ENCODE measurements around the gene KIAA0825. TPM values are rescaled to one million over a fixed set of nuclear protein-coding genes. Genes with fewer than 3 reads are reported as not detected.

Gene KIAA0825
- polyA plus RNA-seq (5.1 and 5.3 TPM in 2 replicates), polyA minus RNA-seq (24.6 and 25.5 TPM in 2 replicates)

- Histone ChIP-seq H3K9me3 (ENCODE audit: low read length) (no peaks in the 10 kb centered on the region), H3K27me3 (ENCODE audit: insufficient read depth, low read depth, low read length) (no peaks in the 10 kb centered on the region), H3K27ac (ENCODE audit: low read length) (peak within 1 kb of the TSS; percentile 63), H4K20me1 (ENCODE audit: insufficient read depth) (no peaks in the 10 kb centered on the region), H3K79me2 (replicated peaks; ENCODE audit: insufficient read depth, low read length) (peaks cover 41% of the 10 kb centered on the region), H3K36me3 (ENCODE audit: insufficient read depth, low read length) (no peaks in the 10 kb centered on the region), H3F3A (ENCODE audit: insufficient read depth, low read length, poor library complexity, severe bottlenecking) (no peaks in the 10 kb centered on the region), H3K4me3 (ENCODE audit: low read length) (peak within 1 kb of the TSS; percentile 87), H2AFZ (ENCODE audit: low read depth, low read length) (peak within 1 kb of the TSS; percentile 81), H3K4me2 (ENCODE audit: low read length) (peak within 1 kb of the TSS; percentile 96), H3K9ac (ENCODE audit: low read length) (peak within 1 kb of the TSS; percentile 67), H3K9me2 (ENCODE audit: insufficient read depth, low read length) (no peaks in the 10 kb centered on the region)
- TF ChIP-seq MXI1 (conservative IDR thresholded peaks at IDR 0.05; ENCODE audit: poor library complexity, severe bottlenecking) (peak; percentile 95), EP300 (conservative IDR thresholded peaks at IDR 0.05; ENCODE audit: poor library complexity, severe bottlenecking) (peak; percentile 54), POLR2AphosphoS5 (IDR thresholded peaks at IDR 0.05) (peak; percentile 74), RAD21 (conservative IDR thresholded peaks at IDR 0.05) (peak; percentile 58), REST (IDR thresholded peaks at IDR 0.05; ENCODE audit: borderline replicate concordance) (no peak), SMC3 (conservative IDR thresholded peaks at IDR 0.05; ENCODE audit: poor library complexity) (peak; percentile 49)
These were observed at the start of gene KIAA0825, which contains the start of gene SLF1 for GRCh38 chr5:94618493-94619328. KIAA0825 (minus strand) TSS chr5:94618604; CDS start chr5:94537126, 81,478 bp downstream. SLF1 (plus strand) TSS chr5:94618669; CDS start chr5:94628811, 10,142 bp downstream.

GRCh38 chr5:94667937-94668336 lies 49.5 kb upstream of the KIAA0825 start:
- H3K9ac ChIP-seq (ENCODE audit: low read length), result no peak overlapping the region
- TF ChIP-seq TAF1 (IDR thresholded peaks at IDR 0.05; ENCODE audit: low read depth) (no peak), EP300 (conservative IDR thresholded peaks at IDR 0.05; ENCODE audit: poor library complexity, severe bottlenecking) (no peak), POLR2AphosphoS5 (IDR thresholded peaks at IDR 0.05) (no peak), SMC3 (conservative IDR thresholded peaks at IDR 0.05; ENCODE audit: poor library complexity) (no peak), CTCF (IDR thresholded peaks at IDR 0.05; ENCODE audit: poor library complexity, severe bottlenecking) (no peak), EZH2 (IDR thresholded peaks at IDR 0.05; ENCODE audit: borderline replicate concordance, insufficient read depth, low read length, poor library complexity, severe bottlenecking) (no peak), MXI1 (conservative IDR thresholded peaks at IDR 0.05; ENCODE audit: poor library complexity, severe bottlenecking) (no peak), REST (IDR thresholded peaks at IDR 0.05; ENCODE audit: borderline replicate concordance) (no peak), RAD21 (conservative IDR thresholded peaks at IDR 0.05) (no peak)
- H3K27me3 ChIP-seq (ENCODE audit: insufficient read depth, low read depth, low read length), result no peaks in the 10 kb centered on the region
- no peaks in the 10 kb centered on the region for H3K9me3 ChIP-seq (ENCODE audit: low read length)
- H3K36me3 ChIP-seq (ENCODE audit: insufficient read depth, low read length), result no peaks in the 10 kb centered on the region
- H3F3A ChIP-seq (ENCODE audit: insufficient read depth, low read length, poor library complexity, severe bottlenecking), result no peaks in the 10 kb centered on the region
- H3K4me3 ChIP-seq (ENCODE audit: low read length), result no peak overlapping the region
- H3K4me2 ChIP-seq (ENCODE audit: low read length), result no peak overlapping the region
- no peak overlapping the region for H2AFZ ChIP-seq (ENCODE audit: low read depth, low read length)
- no peaks in the 10 kb centered on the region for H3K79me2 ChIP-seq (replicated peaks; ENCODE audit: insufficient read depth, low read length)
- no peak overlapping the region for H3K27ac ChIP-seq (ENCODE audit: low read length)
- no peaks in the 10 kb centered on the region for H3K9me2 ChIP-seq (ENCODE audit: insufficient read depth, low read length)
- no peaks in the 10 kb centered on the region for H4K20me1 ChIP-seq (ENCODE audit: insufficient read depth)
